Activated T-cell treated with anti-CD3 and anti-CD28 coated beads for 4 hours (primary cell): ENCODE measurements around the gene SMAP2.
"Not testable (repeated sequence)": the region's sequence is repeated elsewhere in the genome, so short reads cannot be mapped to it uniquely, and the experiment has no call there.

Source experiments
- DNase-seq: peaks from one replicate; pipeline ENCODE4 v3.0.0-alpha.2; 2020

The SMAP2 gene

DNA sequence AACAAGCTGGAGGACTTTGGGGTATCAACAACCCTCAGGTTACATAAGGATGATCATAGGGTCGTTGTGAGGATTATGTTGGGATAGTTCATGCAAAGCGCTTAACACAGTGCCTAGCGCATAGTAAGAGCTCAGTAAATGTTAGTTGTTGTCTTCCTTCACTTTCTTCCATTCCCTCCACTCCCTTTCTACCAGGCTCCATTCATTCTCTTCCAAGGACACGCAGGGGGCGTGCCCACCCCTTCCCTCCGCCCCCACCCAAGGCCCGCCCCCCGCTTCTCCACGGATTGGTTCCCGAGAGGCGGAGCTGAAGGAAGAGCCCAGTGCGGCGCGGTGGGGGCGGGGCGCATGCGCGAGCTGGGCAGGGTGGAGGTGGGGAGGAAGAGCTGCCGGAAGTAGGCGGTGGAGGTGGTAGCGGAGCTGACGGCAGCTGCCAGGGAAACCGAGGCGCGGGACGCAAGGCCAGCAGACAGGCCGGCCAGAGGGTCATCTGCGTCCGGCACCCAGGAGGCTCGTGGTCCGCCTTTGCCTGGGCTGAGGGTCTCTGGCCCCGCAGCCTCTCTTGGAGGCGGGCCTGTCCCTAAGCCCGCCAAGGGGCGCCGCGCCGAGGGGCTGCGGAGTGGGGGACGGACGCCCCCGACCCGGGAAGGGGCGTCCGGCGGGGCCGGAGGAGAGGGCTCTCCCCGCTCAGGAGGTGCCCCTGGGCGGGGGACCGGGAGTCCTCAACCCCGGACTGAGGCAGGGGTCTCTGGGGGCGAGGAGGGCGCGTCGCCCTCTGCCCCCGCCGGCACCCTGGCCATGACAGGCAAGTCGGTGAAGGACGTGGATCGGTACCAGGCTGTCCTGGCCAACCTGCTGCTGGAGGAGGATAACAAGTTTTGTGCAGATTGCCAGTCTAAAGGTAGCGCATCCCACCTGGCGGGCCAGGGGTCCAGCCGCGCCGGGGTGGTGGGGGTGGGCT is at the start of gene SMAP2:
TSS of gene SMAP2 (plus strand) at position 405 of the 961 bp plus-strand sequence. CDS start at position 799, 394 bp downstream.
- DNase-seq = peak; percentile 92

DNA sequence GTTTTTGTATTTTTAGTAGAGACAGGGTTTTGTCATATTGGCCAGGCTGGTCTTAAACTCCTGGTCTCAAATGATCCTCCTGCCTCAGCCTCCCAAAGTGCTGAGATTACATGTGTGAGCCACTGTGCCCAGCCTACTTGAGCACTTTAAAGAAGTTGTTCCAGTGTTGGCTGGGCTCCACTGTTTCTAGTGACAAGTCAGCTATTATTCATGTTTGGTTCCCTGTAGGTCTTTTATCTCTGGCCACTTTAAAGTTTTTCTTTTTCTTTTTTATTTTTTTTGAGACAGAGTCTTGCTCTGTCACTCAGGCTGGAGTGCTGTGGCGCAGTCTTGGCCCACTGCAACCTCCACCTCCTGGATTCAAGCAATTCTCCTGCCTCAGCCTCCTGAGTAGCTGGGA is 42.1 kb upstream of the SMAP2 start:
- DNase-seq = not testable (repeated sequence)

DNA sequence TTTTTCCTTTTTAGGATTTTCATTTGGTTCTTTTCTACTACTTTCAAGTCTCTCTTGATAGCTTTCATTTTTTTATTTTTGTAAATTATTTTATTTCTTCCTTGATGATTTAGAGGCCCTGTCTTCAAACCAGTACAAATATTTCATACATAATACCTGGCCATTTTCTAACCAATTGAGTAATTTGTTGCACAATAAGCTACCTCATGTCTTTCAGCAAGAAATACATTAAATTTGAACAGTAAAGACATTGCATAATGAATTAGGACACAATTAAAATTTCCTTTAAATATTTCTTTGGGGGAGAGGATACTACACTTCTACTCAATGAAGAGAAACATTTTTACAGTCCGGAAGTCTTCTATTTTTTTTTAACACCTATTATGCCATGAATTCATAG is 40.8 kb upstream of the SMAP2 start:
- no peak for DNase-seq

DNA sequence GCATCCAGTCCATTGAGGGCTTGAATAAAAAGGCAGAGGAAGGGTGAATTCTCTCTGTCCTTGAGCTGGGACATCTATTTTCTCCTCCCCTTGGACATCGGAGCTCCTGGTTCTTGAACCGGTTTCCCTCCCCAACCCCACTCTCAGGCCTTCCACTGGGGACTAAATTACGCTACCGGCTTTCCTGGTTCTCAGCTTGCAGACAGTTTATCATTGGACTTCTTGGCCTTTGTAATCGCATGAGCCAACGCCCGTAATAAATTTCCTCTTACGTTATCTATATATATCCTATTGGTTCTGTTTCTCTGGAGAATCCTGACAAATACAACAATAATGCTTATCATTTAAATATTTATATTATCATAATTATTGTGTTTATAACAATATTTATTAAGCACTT is 36.1 kb upstream of the SMAP2 start:
- no peak for DNase-seq

DNA sequence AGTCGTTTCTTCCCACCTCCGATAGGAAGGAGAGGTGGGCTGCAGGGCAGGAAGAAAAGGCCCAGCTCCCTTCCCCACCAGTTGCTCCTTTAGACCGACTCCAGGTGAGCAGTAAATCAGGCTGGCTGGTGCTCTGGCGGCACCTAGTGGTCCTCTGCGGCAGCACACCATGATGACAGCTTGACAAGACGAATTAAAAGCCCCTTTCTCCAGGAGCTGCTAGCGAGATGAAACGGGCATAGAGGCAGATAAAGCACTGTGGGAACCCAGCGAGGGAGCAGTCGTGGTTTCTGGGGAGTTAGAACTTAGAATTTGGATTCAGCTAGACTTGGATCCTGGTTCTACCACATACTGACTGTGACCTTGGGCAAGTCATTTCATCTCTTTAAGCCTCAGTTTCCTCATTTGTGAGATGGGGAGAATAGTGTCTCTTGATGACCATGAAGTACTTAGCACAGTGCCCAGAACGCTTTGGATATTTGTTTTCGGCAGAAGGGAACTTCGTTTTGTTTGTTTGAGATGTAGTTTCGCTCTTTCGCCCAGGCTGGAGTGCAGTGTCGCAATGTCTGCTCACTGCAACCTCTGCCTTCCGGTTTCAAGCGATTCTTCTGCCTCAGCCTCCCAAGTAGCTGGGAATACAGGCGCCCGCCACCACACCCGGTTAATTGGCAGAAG is 34.6 kb upstream of the SMAP2 start:
- peak; percentile 87 for DNase-seq

DNA sequence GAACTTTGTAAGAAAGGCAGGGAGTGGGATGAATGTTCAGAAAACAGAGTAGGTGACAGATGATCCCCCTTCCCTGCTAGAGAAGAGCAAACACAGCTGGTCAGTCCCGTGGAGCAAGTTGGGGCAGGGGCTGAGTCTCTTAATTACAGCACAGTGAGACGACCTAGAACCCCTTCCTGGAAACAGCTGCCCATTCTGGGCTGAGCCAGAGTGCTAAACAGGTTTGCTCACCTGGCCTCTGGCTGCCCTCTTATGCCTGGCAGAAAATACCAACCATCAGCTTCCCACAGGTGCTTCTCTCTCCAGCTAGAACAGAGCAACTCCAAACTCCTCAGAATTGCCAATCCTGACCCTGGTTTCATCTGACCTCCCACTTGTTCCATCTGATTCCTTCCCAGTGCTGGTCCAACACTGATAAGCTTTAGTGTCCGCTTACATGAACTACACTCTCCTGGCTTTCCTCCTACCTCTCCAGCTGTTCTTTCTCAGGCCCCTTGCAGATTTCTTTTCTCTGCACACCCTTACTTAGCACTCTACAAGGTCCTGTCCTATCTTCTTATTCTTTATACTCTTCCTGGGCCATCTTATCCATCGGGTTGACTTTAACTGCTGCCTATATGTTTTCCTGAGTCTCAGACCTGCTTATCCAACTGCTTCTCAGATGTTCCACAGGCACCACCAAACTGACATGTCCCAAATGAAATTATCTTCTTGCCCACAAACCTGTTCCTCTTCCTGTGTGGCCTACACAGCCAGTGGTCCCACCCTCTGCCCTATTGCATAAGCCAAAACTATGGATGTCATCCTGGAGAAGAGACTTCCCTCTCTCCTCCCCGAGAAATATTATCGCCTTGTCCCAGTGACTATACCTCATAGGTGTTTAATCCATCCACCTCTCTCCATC is 33.9 kb upstream of the SMAP2 start:
- DNase-seq = no peak

DNA sequence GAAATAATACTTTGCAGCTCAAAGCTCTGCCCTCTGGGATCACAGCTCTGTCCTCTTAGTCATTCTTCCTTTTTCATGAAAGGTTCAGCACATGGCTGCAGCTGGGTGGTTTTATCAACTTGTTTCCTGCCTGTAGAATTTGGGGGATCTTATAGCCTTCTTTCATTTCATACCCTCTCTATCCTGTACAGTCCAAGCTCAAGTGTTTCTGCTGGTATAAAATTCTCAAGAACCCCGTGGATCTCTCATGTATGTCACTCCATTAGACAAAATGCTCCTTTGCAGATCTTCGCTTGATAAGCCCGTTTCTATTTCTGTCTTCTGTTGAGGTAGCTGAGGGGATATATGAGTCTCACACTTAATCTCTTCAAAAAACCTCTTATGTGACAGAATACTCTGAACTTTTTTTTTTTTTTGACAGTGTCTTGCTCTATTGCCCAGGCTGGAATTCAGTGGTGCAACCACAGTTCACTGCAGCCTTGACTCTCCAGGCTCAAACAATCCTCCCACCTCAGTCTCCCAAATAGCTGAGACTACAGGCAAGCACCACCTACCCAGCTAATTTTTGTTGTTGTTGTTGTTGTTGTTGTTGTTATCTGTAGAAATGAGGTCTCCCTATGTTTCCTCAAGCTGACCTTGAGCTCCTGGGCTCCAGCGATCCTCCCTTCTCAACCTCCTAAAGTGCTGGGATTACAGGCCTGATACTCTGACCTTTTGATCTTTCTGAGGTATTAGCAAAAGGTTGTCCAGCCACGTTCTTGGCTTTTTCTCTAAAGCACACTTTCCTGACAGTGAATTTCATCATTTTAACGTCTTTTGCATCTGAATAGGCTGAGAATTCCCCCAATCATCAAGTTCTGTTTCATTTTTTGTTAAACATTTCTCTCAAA is 31.8 kb upstream of the SMAP2 start:
- no peak for DNase-seq

DNA sequence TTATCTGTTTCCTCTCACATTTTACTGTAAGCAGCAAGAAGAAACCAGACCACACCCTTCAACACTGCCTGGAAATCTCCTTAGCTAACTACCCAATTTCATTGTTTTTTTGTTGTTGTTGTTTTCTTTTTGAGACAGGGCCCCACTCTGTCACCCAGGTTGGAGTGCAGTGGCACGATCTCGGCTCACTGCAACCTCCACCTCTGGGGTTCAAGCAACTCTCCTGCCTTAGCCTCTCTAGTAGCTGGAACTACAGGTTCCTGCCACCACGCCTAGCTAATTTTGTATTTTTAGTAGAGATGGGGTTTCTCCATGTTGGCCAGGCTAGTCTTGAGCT is 31.2 kb upstream of the SMAP2 start:
- DNase-seq = not testable (repeated sequence)

DNA sequence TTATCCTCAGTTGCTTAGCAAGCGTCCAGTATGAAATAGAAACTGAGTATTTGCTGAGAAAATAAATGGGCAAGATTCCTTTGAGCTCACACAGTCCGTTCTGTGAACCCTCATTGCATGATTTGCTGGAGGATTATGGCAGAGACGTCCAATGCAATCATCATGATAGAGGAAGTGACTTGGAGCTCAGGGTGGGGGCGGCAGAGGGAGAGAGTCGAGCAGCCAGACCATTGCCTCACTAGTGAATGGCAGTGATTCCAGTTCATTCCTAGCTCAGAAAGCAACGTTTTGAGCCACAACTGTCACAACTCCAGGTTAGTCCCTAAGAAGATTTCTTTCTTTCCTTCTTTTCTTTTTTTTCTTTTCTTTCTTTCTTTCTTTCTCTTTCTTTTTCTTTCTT is 28.9 kb upstream of the SMAP2 start:
- DNase-seq = no peak

DNA sequence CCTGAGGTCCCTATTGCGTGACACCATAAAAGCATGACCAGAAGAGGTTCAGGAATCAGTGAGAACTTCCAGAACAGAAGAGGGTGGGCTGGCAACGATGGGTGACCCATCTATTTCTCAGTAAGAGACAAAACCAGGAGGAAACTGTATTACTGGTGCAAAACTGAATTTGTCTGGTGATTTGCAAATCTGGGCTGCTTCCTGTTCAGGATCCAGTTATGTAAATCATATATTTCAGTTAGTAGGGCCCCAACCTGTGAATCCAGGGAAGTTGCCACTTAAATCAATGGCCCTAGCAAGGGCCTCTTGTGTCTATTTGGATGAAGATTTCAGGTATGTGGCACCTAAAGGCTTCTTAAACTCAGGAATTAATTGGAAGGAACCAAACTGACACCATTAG is 23.1 kb upstream of the SMAP2 start:
- DNase-seq = no peak

DNA sequence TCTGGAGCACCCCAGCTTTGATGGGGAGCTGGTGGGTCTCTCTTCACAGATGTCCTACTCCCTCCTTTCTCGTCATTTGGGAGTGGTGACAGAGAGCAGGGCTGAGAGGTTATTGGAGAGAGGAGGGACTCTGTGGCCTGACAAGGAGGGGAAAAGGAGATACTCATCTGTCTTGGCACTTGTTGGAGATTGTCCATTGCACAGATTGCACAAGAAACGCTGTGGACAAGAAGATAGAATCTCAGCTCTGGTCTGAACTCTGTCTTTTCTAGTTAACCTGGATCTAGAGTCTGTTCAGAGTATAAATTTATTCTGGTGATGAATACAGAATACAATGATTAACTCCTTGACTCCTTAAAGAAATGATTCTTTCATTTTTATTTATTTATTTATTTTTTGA is 22.4 kb upstream of the SMAP2 start:
- DNase-seq = no peak

DNA sequence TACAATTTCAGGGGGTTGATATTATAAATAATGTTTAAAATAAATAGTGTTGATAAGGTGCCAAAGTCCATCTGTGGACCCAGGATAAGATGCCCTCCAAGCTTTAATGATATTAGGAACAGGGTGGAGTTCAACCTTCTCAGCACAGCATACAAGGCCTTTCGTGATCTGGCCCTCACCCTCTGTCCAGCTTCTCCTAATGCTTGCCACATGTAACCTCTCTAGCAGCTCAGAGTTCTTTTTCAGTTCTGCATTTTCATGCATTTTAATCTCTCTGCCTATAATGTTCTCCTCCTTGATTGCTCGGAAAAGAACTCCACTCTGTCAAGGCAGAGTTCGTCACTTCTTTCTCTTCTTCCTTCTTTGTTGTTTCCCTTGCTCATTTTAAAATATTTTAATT is 21.4 kb upstream of the SMAP2 start:
- DNase-seq = no peak

DNA sequence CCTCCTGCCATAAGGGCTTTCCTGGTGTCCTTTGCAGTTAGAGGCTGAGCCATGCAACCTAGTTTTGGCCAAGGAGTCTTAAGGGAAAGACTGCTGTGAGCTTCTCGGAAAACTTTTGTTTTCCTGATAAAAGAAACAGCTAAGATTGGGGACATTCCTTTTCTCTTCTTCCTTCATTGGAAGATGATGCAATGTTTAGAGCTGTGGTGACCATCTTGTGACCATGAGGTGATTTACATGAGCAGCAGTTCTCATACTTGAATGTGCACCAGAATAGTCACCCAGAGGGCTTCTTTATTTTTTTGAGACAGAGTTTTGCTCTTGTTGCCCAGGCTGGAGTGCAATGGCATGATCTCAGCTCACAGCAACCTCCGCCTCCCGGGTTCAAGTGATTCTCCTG is 20.4 kb upstream of the SMAP2 start:
- no peak for DNase-seq

DNA sequence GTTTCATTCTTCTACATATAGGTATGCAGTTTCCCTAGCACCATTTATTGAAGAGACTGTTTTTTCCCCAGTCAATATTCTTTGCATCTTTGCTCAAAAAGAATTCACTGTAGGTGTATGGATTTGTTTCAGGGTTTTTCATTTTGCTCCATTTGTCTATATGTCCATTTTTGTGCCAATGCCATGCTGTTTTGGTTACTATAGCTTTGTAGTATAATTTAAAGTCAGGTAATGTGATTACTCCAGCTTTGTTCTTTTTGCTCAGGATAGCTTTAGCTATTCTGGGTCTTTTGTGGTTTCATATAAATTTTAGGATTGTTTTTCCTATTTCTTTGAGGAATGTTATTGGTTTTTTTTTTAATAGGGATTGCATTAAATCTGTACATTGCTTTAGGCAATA is 15.9 kb upstream of the SMAP2 start:
- no peak for DNase-seq

DNA sequence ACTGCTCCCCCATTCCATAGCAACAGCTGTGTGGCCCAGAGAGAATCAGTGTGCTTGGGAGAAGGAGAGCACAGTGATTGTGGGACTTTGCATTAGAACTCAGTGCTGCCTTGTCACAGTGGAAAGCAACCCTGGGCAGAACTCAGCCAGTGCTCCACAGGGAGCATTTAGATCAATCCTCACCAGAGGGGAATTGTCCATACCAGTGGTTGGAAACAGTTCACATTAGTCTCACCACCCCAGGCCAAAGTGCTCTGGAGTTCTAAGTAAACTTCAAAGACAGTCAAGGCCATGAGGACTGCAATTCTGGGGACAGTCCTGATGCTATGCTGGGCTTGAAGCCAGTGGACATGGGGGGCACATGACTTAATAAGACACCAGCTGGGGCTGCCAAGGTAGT is 12.9 kb upstream of the SMAP2 start:
- no peak for DNase-seq

DNA sequence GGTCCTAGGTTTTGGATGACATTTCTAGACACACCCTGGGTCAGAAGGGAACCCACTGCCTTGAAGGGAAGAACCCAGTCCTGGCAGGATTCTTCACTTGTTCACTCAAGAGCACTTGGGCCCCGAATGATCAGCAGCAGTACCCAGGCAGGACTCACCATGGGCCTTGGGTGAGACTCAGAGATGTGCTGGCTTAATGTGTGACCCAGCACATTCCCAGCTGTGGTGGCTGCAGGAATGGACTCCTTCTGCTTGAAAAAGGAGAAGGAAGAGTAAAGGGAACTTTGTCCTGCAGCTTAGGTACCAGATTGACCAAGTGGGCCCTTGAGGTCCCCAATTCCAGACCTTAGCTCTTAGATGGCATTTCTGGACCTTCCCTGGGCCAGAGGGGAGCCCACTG is 12.3 kb upstream of the SMAP2 start:
- DNase-seq = no peak

DNA sequence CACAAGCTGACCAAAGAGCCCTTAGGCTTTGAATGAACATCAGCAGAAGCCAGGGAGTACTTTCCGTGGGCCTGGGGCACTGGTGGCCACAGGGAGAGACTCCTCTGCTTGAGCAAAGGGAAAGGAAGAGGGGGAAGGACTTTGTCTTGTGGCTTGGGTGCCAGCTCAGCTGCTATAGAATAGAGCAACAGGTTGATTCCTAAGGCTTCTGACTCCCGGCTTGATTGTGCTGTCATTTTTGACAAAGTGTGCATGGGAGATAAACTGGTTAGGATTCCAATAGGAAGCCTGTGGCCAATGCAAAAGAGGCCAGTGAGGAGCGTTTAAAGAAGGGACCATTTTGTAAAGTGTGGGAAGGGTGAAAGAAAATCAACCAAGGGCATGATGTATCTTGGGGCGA is 11.9 kb upstream of the SMAP2 start:
- no peak for DNase-seq

DNA sequence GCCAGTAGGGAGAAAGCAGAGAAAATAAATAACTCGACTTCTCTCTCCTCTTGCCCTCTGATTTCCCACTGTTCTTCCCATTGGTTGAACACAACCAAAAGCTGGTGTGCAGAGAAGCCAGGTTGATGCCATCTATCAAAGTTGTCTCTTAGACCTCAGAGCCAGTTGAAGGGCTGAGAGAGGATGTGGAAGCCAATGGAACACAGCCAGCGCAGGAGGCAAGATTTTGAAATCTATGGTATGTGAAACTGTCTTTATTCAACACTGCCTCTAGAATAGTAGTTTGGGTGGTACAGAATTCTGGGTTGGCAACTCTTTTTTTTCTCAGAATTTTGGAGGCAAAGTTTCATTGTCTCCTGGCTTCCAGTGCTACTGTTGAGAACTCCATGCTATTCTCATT is 11.3 kb upstream of the SMAP2 start:
- no peak for DNase-seq

DNA sequence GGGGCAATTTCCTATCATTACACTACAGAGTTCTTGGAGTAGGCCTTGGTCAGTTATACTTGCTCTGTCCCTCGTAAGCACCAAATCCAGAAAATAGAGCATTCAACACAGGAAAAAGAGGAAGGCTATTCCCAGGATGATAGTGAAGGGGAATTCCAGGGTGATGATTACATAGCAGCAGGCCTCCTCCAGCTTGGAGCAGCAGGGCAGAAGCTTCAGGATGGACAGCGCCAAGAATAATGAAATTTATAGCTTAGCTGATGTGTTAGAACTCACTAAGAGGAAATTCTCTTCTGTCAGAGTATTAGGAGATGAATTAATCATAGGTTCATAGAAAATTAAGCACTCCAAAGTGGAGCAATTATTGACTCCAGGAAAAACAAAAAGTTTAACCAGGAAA is 10.8 kb upstream of the SMAP2 start:
- no peak for DNase-seq

DNA sequence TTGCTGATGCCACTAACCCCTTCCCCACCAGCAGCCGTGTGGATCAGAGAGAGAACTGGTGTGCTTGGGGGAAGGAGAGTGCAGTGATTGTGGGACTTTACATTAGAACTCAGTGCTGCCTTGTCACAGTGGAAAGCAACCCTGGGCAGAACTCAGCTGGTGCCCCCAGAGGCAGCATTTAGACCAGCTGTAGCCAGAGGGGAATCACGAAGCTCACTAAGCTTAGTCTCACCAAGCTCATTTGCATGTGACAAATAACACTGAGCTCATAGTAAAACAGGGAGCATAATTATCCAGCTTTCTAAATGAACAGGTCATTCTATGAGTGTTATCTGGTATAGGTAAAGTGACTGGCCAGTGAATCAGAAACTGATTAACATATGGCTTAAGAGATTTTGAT is 9.8 kb upstream of the SMAP2 start:
- no peak for DNase-seq

DNA sequence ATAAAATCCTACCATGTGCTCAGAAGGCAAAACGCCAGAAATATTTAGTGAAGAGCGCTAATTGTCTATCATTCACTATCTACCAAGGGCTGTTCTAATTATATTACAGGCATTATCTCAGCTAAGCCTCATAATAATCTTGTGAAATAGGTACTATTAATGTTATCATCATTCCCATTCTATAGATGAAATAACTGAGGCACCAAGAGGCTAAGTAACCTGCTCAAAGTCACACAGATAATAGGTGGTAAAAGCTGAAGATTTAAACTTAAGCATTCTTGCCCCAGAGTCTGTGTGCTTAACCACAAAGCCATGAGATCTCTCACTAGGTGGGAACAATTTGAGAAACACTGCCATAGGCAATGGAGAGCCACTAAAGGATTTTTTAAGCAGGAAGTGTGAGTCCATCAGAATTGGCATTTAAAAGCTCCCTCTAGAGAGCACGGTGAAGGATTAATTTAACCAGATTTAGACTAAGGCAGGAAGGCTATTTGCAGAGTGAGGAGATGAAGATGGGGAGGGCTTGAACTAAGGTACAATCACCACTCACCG is 1.7 kb upstream of the SMAP2 start:
- DNase-seq = no peak
